Uterus (tissue), 4 donors: Measurements from ENCODE around the gene PDE4D. TPM values are rescaled to one million over a fixed set of nuclear protein-coding genes. Genes with fewer than 3 reads are reported as not detected.

Source experiments
- DNase-seq, 2 donors: peaks; one replicate each; pipeline ENCODE4 v3.0.0-alpha.2; 2019 to 2020
- H3K27ac ChIP-seq, 2 donors: fragments of 200-600 bp; sonication (generic); 1 replicate in 1 of 2; 2 replicates in 1 of 2; pipeline ENCODE4 v1.5.1; 2016 to 2018
- H3K27me3 ChIP-seq, 2 donors: fragments of 200-600 bp; sonication (generic); one replicate each; pipeline ENCODE4 v1.5.1; 2018 to 2019; ENCODE audit warnings: control low read depth in 1 of 2
- H3K36me3 ChIP-seq, 2 donors: fragments of 200-600 bp; sonication (generic); one replicate each; pipeline ENCODE4 v1.5.1; 2019; ENCODE audit warnings: control low read depth in 1 of 2
- H3K4me1 ChIP-seq, 2 donors: fragments of 200-600 bp; sonication (generic); one replicate each; pipeline ENCODE4 v1.5.1; 2018 to 2019; ENCODE audit warnings: control low read depth in 1 of 2
- H3K4me3 ChIP-seq, 2 donors: fragments of 200-600 bp; sonication (generic); 1 replicate in 1 of 2; 2 replicates in 1 of 2; pipeline ENCODE4 v1.5.1; 2018 to 2019; ENCODE audit warnings: mild to moderate bottlenecking in 1 of 2
- H3K9me3 ChIP-seq, 2 donors: fragments of 200-600 bp; sonication (generic); one replicate each; pipeline ENCODE4 v1.5.1; 2019; ENCODE audit warnings: control low read depth in 1 of 2
- POLR2A ChIP-seq, 2 donors: fragments of 450-650 bp; IDR thresholded peaks; one replicate each; pipeline ENCODE4 v1.6.1; 2016; ENCODE audit warnings: antibody characterized with exemption in 2 of 2, mild to moderate bottlenecking in 1 of 2, moderate library complexity in 1 of 2
- intact Hi-C: fragments of 100-400 bp; cut with DNase I; formaldehyde crosslinking; loops from one replicate; pipeline ENCODE4 v1.15.1; 2023; ENCODE audit warnings: low total_unique reads
- total RNA-seq, 4 donors: library from RNA; depleted of rRNA in 3 of 4; stranded (reverse); fragments of >200 nt in 3 of 4; gene quantifications; one replicate each; pipeline versions ENCODE4 v1.1.0 to v1.2.4, GENCODE V29; 2014 to 2023
- TF ChIP-seq, protein P1 (sequence below), 4 experiments: fragments of 200-600 bp in 2 of 4; fragments of 450-650 bp in 2 of 4; sonication (generic) in 2 of 4; IDR thresholded peaks; one replicate each; pipeline ENCODE4 v1.5.1; 2016 to 2019; ENCODE audit warnings: antibody characterized with exemption in 4 of 4, mild to moderate bottlenecking in 2 of 4, moderate library complexity in 1 of 4
- donor health status: DM: yes; HTN: yes; CAD: no.

Gene PDE4D
- total RNA-seq, 4 donors from 2014 or later = 27.1 to 77.0 (median 45.8) TPM

DNA sequence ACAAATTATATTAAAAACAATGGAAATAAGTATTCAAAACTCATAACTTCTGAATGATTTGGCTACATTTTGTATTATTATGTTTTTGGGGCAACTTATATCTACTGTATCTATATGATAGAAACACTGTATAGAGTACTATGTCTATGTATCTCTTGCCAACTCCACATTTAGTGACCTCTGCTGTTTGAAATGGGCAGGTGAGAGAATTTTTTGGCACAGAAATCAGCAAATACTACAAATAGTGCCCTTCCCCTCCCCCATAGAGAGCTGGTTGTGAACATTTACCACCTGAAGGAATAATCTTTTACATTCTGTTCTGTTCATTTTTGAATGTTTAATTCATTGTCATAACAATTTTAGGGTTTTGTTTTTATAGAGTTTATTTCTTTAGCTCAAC lies 545.3 kb downstream of the PDE4D start:
- TF ChIP-seq, protein P1, sequence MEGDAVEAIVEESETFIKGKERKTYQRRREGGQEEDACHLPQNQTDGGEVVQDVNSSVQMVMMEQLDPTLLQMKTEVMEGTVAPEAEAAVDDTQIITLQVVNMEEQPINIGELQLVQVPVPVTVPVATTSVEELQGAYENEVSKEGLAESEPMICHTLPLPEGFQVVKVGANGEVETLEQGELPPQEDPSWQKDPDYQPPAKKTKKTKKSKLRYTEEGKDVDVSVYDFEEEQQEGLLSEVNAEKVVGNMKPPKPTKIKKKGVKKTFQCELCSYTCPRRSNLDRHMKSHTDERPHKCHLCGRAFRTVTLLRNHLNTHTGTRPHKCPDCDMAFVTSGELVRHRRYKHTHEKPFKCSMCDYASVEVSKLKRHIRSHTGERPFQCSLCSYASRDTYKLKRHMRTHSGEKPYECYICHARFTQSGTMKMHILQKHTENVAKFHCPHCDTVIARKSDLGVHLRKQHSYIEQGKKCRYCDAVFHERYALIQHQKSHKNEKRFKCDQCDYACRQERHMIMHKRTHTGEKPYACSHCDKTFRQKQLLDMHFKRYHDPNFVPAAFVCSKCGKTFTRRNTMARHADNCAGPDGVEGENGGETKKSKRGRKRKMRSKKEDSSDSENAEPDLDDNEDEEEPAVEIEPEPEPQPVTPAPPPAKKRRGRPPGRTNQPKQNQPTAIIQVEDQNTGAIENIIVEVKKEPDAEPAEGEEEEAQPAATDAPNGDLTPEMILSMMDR (IDR thresholded peaks at IDR 0.05) = no peak
- no peak for TF ChIP-seq POLR2A (IDR thresholded peaks at IDR 0.05)
- no peak for DNase-seq
- Histone ChIP-seq H3K9me3 (no peaks in the 10 kb centered on the region), H3K27ac (peak overlapping the region; percentile 24 to 72), H3K27me3 (no peaks in the 10 kb centered on the region), H3K4me3 (no peak overlapping the region), H3K36me3 (no peaks in the 10 kb centered on the region), H3K4me1 (no peaks in the 10 kb centered on the region)
- intact Hi-C loops = no loop called here

DNA sequence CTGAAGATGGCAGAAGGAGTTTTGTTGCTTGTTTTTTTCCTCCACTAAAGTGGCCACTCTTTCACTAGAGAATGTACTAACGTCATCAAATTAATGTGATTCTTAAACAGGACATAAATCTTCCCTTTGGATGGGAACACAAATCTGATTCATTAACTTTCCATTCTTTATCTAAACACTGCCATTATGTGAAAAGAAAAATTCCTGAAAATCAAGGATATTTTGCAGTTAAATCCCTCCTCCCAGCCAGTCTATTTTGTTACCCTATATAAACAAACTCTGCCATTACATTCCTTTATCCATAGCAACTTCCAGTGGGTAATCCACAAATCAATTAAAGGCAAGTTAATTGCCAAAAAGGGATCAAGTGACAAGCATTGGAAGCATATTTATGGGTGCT lies 546.5 kb downstream of the PDE4D start:
- H3K36me3 ChIP-seq = no peaks in the 10 kb centered on the region
- no peak for DNase-seq
- intact Hi-C loops = no loop called here
- no peak for TF ChIP-seq POLR2A (IDR thresholded peaks at IDR 0.05)
- TF ChIP-seq, protein P1 (IDR thresholded peaks at IDR 0.05) = no peak
- H3K9me3 ChIP-seq = no peaks in the 10 kb centered on the region
- no peaks in the 10 kb centered on the region for H3K4me1 ChIP-seq
- peak overlapping the region; percentile 43 to 72 for H3K27ac ChIP-seq
- H3K27me3 ChIP-seq = no peaks in the 10 kb centered on the region
- no peak overlapping the region for H3K4me3 ChIP-seq

DNA sequence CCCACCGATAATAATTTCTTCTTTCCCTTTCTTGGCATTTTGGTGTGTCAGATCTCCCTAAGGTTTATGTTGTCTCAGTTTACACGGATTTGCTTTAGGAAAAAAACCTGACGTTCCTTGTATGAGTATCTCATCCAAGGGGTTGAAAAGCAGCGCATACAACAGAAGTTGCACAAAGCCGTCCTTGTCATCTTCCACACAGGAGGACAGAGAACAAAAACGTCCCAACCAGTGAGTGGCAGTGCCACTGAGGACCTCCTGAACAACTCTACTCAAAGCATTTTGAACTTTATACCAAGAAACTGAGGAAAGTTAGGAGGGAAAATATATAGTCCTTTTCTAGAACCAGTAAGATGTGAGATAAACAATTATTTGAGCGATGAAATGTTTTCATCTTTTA lies 547.0 kb downstream of the PDE4D start:
- H3K4me3 ChIP-seq = no peak overlapping the region
- intact Hi-C loops = no loop called here
- H3K36me3 ChIP-seq = no peaks in the 10 kb centered on the region
- no peaks in the 10 kb centered on the region for H3K9me3 ChIP-seq
- no peak for DNase-seq
- H3K4me1 ChIP-seq = no peaks in the 10 kb centered on the region
- H3K27me3 ChIP-seq = no peaks in the 10 kb centered on the region
- no peak for TF ChIP-seq POLR2A (IDR thresholded peaks at IDR 0.05)
- TF ChIP-seq, protein P1 (IDR thresholded peaks at IDR 0.05) = no peak
- H3K27ac ChIP-seq = peak overlapping the region; percentile 43 to 72

DNA sequence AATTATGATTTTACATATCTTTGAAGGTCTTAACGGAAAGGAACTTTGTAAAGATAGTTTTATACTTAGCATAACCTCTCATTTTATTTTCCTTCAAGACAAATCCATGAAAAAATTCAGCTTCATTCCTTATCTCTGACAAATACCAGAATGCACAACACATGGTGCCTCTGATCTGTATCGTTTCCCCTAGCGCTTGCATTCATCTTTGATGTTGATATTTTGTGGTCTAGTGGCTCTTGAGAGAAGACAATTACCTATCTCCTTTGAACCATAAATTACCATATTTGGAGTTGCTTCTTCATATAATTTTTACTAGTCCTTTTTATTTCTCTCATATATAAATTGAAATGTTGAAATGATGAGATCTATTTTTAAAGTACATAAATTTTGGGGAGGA lies 551.3 kb downstream of the PDE4D start:
- no peaks in the 10 kb centered on the region for H3K4me1 ChIP-seq
- intact Hi-C loops = no loop called here
- no peaks in the 10 kb centered on the region for H3K27me3 ChIP-seq
- no peak overlapping the region for H3K27ac ChIP-seq
- no peak for DNase-seq
- no peak overlapping the region for H3K4me3 ChIP-seq
- no peak for TF ChIP-seq POLR2A (IDR thresholded peaks at IDR 0.05)
- TF ChIP-seq, protein P1 (IDR thresholded peaks at IDR 0.05) = no peak
- H3K36me3 ChIP-seq = no peaks in the 10 kb centered on the region
- no peaks in the 10 kb centered on the region for H3K9me3 ChIP-seq

DNA sequence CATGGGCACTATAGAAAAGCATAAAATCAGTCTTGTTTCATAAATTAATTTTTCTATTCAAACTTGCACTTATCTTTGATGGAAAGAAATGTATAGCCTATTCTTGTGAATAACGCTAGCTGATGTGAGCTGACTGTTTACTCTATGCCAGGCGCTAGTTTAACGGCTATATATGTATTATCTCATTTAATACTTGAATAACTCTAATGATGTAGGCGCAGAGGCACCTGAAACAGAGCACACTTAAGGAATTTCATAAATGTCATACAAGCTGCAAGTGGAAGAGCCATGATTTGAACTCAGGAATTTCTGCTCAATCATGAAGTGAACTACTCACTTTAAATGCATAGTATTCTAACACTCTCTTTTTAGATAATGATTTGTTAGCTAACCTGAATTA lies 551.8 kb downstream of the PDE4D start:
- Histone ChIP-seq H3K27me3 (no peaks in the 10 kb centered on the region), H3K9me3 (no peaks in the 10 kb centered on the region), H3K36me3 (no peaks in the 10 kb centered on the region), H3K4me3 (no peak overlapping the region), H3K27ac (no peak overlapping the region), H3K4me1 (no peaks in the 10 kb centered on the region)
- TF ChIP-seq POLR2A (IDR thresholded peaks at IDR 0.05) = no peak
- TF ChIP-seq, protein P1 (IDR thresholded peaks at IDR 0.05) = no peak
- intact Hi-C loops = no loop called here
- DNase-seq = no peak
